Measurements from ENCODE around the gene TFPT.

DNA sequence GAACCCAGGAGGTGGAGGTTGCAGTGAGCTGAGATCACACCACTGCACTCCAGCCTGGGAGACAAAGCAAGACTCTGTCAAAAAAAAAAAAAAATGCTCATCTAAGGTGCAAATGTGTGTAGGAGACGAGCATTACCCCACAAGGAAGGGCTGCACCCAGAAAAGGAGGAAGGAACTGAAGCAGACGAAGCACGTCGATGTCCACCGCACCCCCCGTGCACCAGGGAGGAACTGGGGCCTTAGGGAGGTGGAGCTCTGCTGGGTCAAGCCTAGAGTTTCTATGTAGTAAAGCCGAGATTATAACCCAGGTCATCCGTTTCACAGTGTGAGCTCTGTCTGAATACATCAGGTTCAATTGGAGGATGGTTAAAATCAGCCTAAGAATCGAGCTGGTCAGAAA is 52.8 kb downstream of the TFPT start:
- TF ChIP-seq POLR2A (IDR thresholded peaks at IDR 0.05), result no peak
- TF ChIP-seq, protein P1, sequence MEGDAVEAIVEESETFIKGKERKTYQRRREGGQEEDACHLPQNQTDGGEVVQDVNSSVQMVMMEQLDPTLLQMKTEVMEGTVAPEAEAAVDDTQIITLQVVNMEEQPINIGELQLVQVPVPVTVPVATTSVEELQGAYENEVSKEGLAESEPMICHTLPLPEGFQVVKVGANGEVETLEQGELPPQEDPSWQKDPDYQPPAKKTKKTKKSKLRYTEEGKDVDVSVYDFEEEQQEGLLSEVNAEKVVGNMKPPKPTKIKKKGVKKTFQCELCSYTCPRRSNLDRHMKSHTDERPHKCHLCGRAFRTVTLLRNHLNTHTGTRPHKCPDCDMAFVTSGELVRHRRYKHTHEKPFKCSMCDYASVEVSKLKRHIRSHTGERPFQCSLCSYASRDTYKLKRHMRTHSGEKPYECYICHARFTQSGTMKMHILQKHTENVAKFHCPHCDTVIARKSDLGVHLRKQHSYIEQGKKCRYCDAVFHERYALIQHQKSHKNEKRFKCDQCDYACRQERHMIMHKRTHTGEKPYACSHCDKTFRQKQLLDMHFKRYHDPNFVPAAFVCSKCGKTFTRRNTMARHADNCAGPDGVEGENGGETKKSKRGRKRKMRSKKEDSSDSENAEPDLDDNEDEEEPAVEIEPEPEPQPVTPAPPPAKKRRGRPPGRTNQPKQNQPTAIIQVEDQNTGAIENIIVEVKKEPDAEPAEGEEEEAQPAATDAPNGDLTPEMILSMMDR (IDR thresholded peaks at IDR 0.05), result no peak
